HG02642 (cell line): ENCODE measurements around the gene RHAG.

Experiments
- ATAC-seq: cut with Tn5 transposase; IDR thresholded peaks from one replicate; pipeline ENCODE4 v1.9.1; 2021; ENCODE audit warnings: mild to moderate bottlenecking; ENCODE audit not compliant: unreplicated experiment, poor library complexity

The RHAG gene

DNA sequence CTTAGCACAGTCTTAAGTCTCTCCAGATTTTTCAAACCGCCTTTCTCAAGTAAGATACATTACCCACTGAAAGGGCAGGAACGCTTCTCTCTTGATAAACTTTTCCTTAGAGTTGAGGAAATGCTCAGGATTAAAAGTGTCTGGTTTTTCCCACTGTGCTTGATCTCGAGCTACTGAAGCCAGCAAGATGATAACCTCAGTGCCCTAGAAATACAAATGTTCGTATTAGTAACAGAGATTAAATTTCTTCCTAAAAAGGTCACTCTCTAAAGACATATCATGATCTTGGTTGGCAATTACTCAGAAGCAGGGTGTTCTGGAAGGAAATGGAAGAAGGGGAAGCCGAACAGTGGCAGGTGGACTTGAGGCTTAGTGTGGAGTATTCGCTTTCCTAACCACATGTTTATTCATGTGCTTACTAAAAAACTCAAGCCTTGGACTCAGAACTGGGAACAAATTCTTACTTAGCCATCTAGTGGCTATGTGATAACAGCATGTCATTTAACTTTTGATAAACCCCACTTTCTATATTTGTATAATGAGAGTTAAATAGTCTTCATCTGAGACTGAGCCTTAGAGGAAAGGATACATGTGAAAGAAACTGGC, 66.1 kb downstream of the RHAG start:
- ATAC-seq, result no peak

DNA sequence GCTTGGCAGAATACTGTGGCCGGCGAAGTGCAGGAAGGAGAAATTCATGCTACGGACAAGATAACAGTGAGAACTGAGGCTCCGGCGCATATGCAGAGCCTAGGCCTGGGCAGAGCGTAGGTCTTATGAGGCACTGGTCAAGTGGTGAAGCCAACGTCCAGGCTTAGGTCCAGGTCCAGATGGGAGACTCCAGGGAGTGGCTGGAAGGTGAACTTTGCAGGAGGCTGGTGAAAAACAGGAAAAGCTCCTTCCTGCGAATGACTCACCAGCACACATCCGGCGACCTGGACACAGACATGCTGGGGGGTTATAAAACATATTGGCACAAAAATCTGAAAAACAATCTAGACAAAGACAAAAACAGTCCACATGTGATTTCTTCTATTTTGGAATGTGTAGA, 70.8 kb downstream of the RHAG start:
- ATAC-seq, result no peak

DNA sequence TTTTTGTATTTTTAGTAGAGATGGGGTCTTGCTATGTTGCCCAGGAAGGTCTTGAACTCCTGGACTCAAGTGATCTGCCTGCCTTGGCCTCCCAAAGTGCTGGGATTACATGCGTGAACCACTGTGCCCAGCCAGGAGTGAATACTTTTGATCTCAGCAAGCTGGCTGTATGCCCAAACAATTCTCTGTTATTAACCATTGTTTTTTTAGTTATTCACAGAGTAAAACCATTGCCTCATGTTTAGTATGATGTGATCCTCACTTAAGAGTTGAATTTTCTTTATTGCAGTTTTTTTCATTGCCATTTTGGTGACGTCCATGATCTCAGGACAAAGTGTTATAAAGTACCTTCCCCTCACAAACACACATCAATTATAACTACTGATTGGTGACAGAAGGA, 71.4 kb downstream of the RHAG start:
- ATAC-seq, result no peak

DNA sequence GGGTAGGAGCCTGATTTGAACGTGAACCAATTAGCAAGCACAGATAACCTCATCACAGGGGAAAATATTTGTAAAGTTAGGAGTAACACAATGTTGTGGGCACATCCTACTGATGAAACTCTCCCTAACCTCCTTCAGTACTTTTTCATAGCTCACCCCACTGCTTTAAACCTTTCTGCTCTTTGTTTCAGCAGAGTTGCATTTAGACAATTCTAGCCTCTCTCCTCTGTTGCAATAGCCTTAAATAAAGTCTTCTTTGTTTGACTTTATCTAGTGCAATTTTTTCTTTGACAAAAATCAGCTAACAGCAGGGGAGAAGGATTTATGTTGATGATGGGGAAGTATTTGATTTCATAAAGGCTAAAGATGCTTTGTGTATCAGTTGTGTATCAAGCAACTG, 72.1 kb downstream of the RHAG start:
- ATAC-seq, result no peak

DNA sequence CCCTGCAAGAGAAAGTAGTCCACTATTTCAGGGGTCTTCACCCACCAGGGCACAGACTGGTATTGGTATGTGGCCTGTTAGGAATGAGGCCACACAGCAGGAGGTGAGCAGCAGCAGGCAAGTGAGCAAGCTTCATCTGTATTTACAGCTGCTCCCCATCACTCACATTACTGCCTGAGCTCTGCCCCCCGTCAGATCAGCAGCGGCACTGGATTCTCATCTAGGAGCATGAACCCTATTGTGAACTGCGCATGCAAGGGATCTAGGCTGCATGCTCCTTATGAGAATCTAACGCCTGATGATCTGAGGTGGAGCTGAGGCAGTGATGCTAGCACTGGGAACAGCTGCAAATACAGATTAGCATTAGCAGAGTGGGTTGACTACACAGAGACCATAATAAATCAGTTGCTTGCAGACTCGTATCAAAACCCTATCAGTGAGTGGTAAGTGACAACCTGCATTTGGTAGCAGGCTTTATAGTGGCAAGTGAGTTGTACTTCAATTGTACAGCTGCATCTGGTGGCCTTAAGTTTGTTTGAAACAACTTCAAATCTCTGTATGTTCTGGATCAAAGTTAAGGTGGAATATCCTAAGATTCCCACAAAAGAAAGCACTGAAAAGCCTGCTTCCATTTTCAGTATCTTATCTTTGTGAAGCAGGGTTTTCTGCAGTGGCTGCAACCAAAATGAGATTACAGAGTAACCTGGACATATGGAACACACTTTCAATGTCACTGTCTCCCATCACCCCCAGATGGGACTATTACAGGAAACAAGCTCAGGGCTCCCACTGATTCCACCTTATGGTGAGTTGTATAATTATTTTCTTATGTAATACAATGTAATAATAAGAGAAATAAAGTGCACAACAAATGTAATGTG, 73.4 kb downstream of the RHAG start:
- no peak for ATAC-seq

- ATAC-seq, result no peak
These were observed 78.4 kb downstream of the RHAG start for GRCh38 chr6:49558238-49558637.

- no peak for ATAC-seq
These were observed 79.5 kb downstream of the RHAG start for GRCh38 chr6:49557177-49557576.

- no peak for ATAC-seq
These were observed 80.2 kb downstream of the RHAG start for GRCh38 chr6:49556429-49556837.

- ATAC-seq, result no peak
These were observed 80.7 kb downstream of the RHAG start for GRCh38 chr6:49555951-49556350.
